Activated CD8-positive, alpha-beta T cell treated with anti-CD3 and anti-CD28 coated beads, Interleukin-2, amount 10 ng/mL, durations not matched to agents 7 days and 5 days (primary cell): Measurements from ENCODE around the gene FAF2. TPM values are rescaled to one million over a fixed set of nuclear protein-coding genes. Genes with fewer than 3 reads are reported as not detected.
"Not testable (repeated sequence)": the region's sequence is repeated elsewhere in the genome, so short reads cannot be mapped to it uniquely, and the experiment has no call there.

Experiments used
- ATAC-seq: fragments of 150-1000 bp; cut with Tn5 transposase; one replicate; pipeline ENCODE4 v1.10.0; 2021; ENCODE audit warnings: moderate library complexity
- CTCF ChIA-PET: fragments of 350-600 bp; sonication (Branson Sonifier 250); formaldehyde crosslinking; loops from one replicate; lab custom pipeline; 2021; ENCODE audit warnings: antibody characterized with exemption; lab: Charles Lee
- POLR2A ChIA-PET: fragments of 350-600 bp; sonication (Branson Sonifier 250); formaldehyde crosslinking; loops from one replicate; lab custom pipeline; 2021; ENCODE audit warnings: antibody characterized with exemption; lab: Charles Lee
- DNase-seq: peaks from one replicate; pipeline ENCODE4 v3.0.0-alpha.2; 2020
- H3K27ac Mint-ChIP-seq: one replicate; pipeline ENCODE4 v1.8.0; 2021; ENCODE audit warnings: mild to moderate bottlenecking, mixed read lengths
- H3K27me3 Mint-ChIP-seq: one replicate; pipeline ENCODE4 v1.8.0; 2021; ENCODE audit warnings: low read depth, mixed read lengths
- H3K36me3 Mint-ChIP-seq: one replicate; pipeline ENCODE4 v1.8.0; 2021; ENCODE audit warnings: low read depth, mixed read lengths
- H3K4me1 Mint-ChIP-seq: one replicate; pipeline ENCODE4 v1.8.0; 2021; ENCODE audit warnings: low read depth, mixed read lengths
- H3K4me3 Mint-ChIP-seq: one replicate; pipeline ENCODE4 v1.8.0; 2021; ENCODE audit warnings: mild to moderate bottlenecking, mixed read lengths
- H3K9me3 Mint-ChIP-seq: one replicate; pipeline ENCODE4 v1.8.0; 2022; ENCODE audit warnings: mixed read lengths; ENCODE audit not compliant: insufficient read depth
- total RNA-seq, 2 experiments: library from RNA; stranded (reverse); gene quantifications; one replicate each; pipeline ENCODE4 v1.2.3, GENCODE V29; 2021

Gene FAF2
- total RNA-seq, 2 experiments from 2014 or later: 31.3 to 31.4 TPM

GRCh38 chr5:176440927-176441706 lies 7.1 kb upstream of the FAF2 start:
- ChIA-PET POLR2A (interaction anchor here (0.6 kb wide), 1 partner anchor 26 kb away, joined by 3 read pairs; no protein-coding TSS in a partner anchor), CTCF (interaction anchor here (1.6 kb wide), 1 partner anchor 97 kb away, joined by 3 read pairs; no protein-coding TSS in a partner anchor)
- Mint-ChIP-seq H3K36me3 (no peaks in the 10 kb centered on the region), H3K4me3 (no peak overlapping the region), H3K27ac (no peak overlapping the region), H3K4me1 (peaks cover 8% of the 10 kb centered on the region), H3K9me3 (no peaks in the 10 kb centered on the region), H3K27me3 (peaks cover 11% of the 10 kb centered on the region)
- DNase-seq: no peak
- no peak for ATAC-seq

- ATAC-seq (no peak), DNase-seq (no peak)
- Mint-ChIP-seq H3K27me3 (peaks cover 11% of the 10 kb centered on the region), H3K4me1 (peaks cover 7% of the 10 kb centered on the region), H3K36me3 (no peaks in the 10 kb centered on the region), H3K9me3 (no peaks in the 10 kb centered on the region), H3K4me3 (no peak overlapping the region), H3K27ac (no peak overlapping the region)
- CTCF ChIA-PET: no interaction called here
- POLR2A ChIA-PET: no interaction called here
These were observed 6.3 kb upstream of the FAF2 start for GRCh38 chr5:176441921-176442323.

DNA sequence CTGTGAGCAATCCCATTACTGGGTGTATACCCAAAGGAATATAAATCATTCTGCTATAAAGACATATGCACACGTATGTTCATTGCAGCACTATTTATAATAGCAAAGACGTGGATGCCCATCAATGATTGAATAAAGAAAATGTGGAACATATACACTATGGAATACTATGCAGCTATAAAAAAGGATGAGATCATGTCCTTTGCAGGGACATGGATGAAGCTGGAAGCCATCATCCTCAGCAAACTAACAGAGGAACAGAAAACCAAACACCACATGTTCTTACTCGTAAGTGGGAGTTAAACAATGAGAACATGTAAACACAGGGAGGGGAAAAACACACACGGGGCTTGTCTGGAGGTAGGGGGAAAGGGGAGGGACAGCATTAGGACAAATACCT lies 5.3 kb upstream of the FAF2 start:
- H3K27me3 Mint-ChIP-seq, CTCF ChIA-PET, H3K9me3 Mint-ChIP-seq, ATAC-seq, POLR2A ChIA-PET, H3K36me3 Mint-ChIP-seq, H3K27ac Mint-ChIP-seq, H3K4me1 Mint-ChIP-seq, DNase-seq, H3K4me3 Mint-ChIP-seq: not testable (repeated sequence)

- ATAC-seq: no peak
- Mint-ChIP-seq H3K27me3 (peaks cover 12% of the 10 kb centered on the region), H3K4me3 (no peak overlapping the region), H3K9me3 (no peaks in the 10 kb centered on the region), H3K36me3 (peaks cover 11% of the 10 kb centered on the region), H3K27ac (no peak overlapping the region), H3K4me1 (peaks cover 21% of the 10 kb centered on the region)
- no peak for DNase-seq
- CTCF ChIA-PET: no interaction called here
- POLR2A ChIA-PET: no interaction called here
These were observed 3.4 kb upstream of the FAF2 start for GRCh38 chr5:176444742-176445141.

GRCh38 chr5:176446028-176446665 lies 2.0 kb upstream of the FAF2 start:
- Mint-ChIP-seq H3K27me3 (peaks cover 12% of the 10 kb centered on the region), H3K4me1 (peaks cover 30% of the 10 kb centered on the region), H3K4me3 (peak overlapping the region; percentile 15), H3K36me3 (peaks cover 15% of the 10 kb centered on the region), H3K27ac (no peak overlapping the region), H3K9me3 (no peaks in the 10 kb centered on the region)
- no peak for ATAC-seq
- ChIA-PET CTCF (interaction anchor here (0.7 to 4.5 kb wide), 5 partner anchors 15 to 96 kb away, joined by 3 to 35 read pairs (median 26); partner anchors contain the start of gene CLTB), POLR2A (interaction anchor here (0.6 to 3.1 kb wide), 3 partner anchors 9 to 87 kb away, joined by 3 to 15 read pairs (median 3); no protein-coding TSS in a partner anchor)
- DNase-seq: no peak

DNA sequence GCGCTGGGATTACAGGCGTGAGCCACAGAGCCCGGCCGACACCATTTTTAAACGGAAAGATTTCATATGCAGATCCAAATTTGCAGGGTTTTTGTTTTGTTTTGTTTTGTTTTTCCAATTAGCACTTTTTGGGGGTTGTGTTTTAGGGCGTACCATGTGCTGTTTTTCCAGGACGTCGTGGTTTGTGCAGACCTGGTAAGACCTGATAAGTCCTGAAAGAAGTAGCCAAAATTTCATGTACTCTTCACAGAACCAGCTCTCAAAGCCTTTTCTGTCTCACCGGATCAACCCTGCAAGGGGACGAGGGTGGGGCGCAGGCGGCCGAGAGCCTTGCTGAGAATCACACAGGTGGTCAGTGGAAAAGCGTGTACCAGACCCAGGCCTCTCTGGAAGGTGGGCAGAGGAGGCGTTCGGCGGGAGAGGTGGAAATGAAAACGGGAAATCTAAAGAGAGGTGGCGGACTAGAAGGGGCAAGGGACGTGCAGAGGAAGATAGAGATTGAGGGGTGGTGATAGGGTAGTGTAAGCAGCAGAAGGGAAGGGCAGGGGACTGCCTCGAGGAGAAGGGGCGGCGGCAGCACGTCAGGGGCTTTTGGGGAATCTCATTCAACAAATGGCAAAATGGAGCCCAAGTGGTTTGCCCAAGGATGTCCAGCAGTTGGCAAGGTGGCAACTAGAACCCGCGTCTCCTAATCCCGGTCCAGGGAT lies 1.1 kb upstream of the FAF2 start:
- DNase-seq (peak; percentile 23), ATAC-seq (no peak)
- Mint-ChIP-seq H3K9me3 (no peaks in the 10 kb centered on the region), H3K27ac (peak overlapping the region; percentile 100), H3K4me3 (peak overlapping the region; percentile 99), H3K36me3 (peaks cover 15% of the 10 kb centered on the region), H3K4me1 (peaks cover 30% of the 10 kb centered on the region), H3K27me3 (peaks cover 8% of the 10 kb centered on the region)
- ChIA-PET CTCF (interaction anchor here (0.6 to 4.5 kb wide), 33 partner anchors 9 to 211 kb away, joined by 3 to 65 read pairs (median 4); partner anchors contain the start of genes ARL10, CLTB, RNF44 and TSPAN17), POLR2A (interaction anchor here (0.7 to 3.1 kb wide), 19 partner anchors 10 to 200 kb away, joined by 3 to 20 read pairs (median 4); partner anchors contain the start of genes CLTB and RNF44)

- Mint-ChIP-seq H3K4me1 (peaks cover 30% of the 10 kb centered on the region), H3K9me3 (no peaks in the 10 kb centered on the region), H3K27ac (peak overlapping the region; percentile 100), H3K36me3 (peaks cover 19% of the 10 kb centered on the region), H3K27me3 (peaks cover 6% of the 10 kb centered on the region), H3K4me3 (peak overlapping the region; percentile 99)
- CTCF ChIA-PET: interaction anchor here (0.6 to 4.5 kb wide), 34 partner anchors 9 to 210 kb away, joined by 3 to 65 read pairs (median 4); partner anchors contain the start of genes ARL10, CLTB, RNF44 and TSPAN17
- peak; percentile 20 for ATAC-seq
- no peak for DNase-seq
- POLR2A ChIA-PET: interaction anchor here (0.7 to 3.1 kb wide), 20 partner anchors 11 to 199 kb away, joined by 3 to 20 read pairs (median 4); partner anchors contain the start of genes CLTB and RNF44
These were observed 601 bp upstream of the FAF2 start for GRCh38 chr5:176447591-176447977.

- no peaks in the 10 kb centered on the region for H3K9me3 Mint-ChIP-seq
These were observed 1.9 kb downstream of the FAF2 start for GRCh38 chr5:176450077-176450476.

DNA sequence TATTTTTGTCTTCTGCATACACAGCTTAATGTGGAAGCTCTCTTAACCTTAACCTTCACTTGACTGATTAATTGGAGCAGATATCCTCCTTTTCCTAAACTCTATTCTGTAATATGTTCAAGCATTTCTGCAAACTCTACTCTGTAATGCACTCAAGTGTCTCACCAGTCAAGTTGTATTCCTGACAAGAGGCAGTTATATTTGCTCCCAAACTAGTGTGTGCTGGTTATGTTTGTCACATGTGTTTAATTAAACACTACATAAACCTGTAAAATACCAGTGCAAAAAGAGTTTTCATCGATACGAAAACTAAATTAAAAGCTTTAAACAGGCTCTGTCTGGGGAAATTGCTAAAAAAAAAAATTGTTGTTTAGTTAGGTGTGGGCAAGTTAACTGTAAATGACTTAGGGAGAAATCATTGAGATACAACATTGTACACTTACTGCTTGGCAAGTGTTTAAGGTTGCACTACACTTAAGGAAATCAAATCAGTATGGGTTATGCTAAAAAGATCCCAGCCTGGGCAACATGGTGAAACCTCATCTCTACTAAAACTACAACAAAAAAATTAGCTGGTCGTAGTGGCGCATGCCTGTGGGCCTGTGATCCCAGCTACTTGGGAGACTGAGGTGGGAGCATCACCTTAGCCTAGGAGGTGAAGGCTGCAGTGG lies 6.7 kb downstream of the FAF2 start:
- Mint-ChIP-seq H3K4me3 (no peak overlapping the region), H3K27me3 (no peaks in the 10 kb centered on the region)

More at GRCh38 chr5:176450077-176450476, 1.9 kb downstream of the FAF2 start:
- Mint-ChIP-seq H3K27me3 (peaks cover 3% of the 10 kb centered on the region), H3K4me1 (peaks cover 30% of the 10 kb centered on the region), H3K36me3 (peaks cover 29% of the 10 kb centered on the region), H3K4me3 (no peak overlapping the region), H3K27ac (no peak overlapping the region)
- no peak for DNase-seq
- ChIA-PET CTCF (interaction anchor here (0.6 to 4.5 kb wide), 5 partner anchors 12 to 211 kb away, joined by 3 to 65 read pairs (median 24); partner anchors contain the start of gene RNF44), POLR2A (interaction anchor here (3.0 kb wide), 1 partner anchor 87 kb away, joined by 20 read pairs; the partner anchor contains the start of gene RNF44)
- no peak for ATAC-seq

GRCh38 chr5:176458904-176459561 lies 10.8 kb downstream of the FAF2 start:
- Mint-ChIP-seq H3K27ac (no peak overlapping the region), H3K36me3 (peaks cover 27% of the 10 kb centered on the region), H3K4me3 (no peak overlapping the region), H3K9me3 (no peaks in the 10 kb centered on the region), H3K4me1 (peaks cover 13% of the 10 kb centered on the region), H3K27me3 (no peaks in the 10 kb centered on the region)
- ATAC-seq (no peak), DNase-seq (no peak)
- POLR2A ChIA-PET: interaction anchor here (1.1 kb wide), 1 partner anchor 9 kb away, joined by 3 read pairs; no protein-coding TSS in a partner anchor
- CTCF ChIA-PET: interaction anchor here (1.0 to 1.5 kb wide), 2 partner anchors 10 to 12 kb away, joined by 3 read pairs; no protein-coding TSS in a partner anchor

More for the DNA sequence above, 6.7 kb downstream of the FAF2 start:
- Mint-ChIP-seq H3K9me3 (no peaks in the 10 kb centered on the region), H3K27ac (no peak overlapping the region), H3K36me3 (peaks cover 34% of the 10 kb centered on the region), H3K4me1 (peaks cover 18% of the 10 kb centered on the region)
- CTCF ChIA-PET: no interaction called here
- POLR2A ChIA-PET: no interaction called here
- no peak for DNase-seq
- ATAC-seq: no peak
